GM18517 (cell line): ENCODE results near the gene SLC49A3.
"Not testable (repeated sequence)": the region's sequence is repeated elsewhere in the genome, so short reads cannot be mapped to it uniquely, and the experiment has no call there.

Experiments used
- ATAC-seq: cut with Tn5 transposase; IDR thresholded peaks from one replicate; pipeline ENCODE4 v1.9.1; 2021; ENCODE audit warnings: mild to moderate bottlenecking, moderate library complexity; ENCODE audit not compliant: unreplicated experiment

SLC49A3 gene

DNA sequence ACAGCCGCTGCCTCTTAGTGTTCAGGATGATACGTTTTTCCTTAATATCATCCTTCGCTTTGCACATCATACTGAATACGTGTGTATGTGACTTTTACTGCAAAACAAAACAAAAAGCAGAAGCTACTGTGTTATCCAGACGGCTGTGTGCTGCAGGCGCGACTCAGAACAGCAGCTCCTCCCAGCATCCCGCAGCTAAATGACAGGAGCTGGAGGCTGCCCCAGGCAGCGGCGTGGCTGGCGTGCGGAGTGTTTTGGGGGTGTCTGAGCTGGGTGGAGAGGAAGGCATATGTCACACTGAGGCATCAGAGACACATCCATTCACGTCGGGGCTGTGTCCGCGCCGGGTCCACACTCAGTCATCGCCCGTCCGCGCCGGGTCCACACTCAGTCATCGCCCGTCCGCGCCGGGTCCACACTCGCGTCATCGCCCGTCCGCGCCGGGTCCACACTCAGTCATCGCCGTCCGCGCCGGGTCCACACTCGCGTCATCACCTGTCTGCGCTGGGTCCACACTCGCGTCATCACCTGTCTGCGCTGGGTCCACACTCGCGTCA, 33.3 kb upstream of the SLC49A3 start:
- ATAC-seq = no peak

DNA sequence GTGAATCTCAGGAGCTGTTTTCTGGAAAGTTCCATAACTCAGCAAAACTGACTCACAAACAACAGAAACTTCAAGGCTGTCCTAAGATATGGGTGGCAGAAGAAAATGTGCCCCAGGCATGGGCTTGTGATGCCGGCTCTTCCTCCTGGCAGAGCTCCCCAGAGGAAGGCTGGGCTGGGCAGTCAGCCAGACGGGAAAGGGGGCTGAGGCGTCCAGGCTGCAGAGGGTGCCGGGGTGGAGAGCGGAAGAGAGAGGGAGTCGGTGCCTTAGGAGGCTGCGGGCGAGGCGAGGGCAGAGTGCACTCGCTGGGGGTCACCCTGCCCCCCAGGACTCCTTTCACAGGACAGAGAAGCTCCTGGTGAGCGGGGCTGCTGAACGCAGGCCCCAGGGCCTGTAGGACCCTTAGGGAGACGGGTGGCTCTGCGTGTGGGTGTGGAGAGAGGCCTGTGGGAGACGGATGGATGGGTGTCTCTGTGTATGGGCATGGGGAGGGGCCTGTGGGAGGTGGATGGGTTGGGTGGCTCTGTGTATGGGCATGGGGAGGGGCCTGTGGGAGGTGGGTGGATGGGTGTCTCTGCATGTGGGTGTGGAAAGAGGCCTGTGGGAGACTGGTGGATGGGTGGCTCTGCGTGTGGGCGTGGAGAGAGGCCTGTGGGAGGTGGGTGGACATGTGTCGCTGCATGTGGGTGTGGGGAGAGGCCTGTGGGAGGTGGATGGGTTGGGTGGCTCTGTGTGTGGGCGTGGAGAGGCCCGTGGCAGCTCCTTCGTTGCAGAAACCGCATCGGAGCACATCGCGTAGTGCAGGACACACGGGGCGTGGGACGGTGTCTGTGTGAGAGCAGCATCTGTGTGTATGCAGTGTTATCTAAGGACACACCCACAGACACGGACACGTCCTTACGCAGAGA, 32.6 kb upstream of the SLC49A3 start:
- no peak for ATAC-seq

DNA sequence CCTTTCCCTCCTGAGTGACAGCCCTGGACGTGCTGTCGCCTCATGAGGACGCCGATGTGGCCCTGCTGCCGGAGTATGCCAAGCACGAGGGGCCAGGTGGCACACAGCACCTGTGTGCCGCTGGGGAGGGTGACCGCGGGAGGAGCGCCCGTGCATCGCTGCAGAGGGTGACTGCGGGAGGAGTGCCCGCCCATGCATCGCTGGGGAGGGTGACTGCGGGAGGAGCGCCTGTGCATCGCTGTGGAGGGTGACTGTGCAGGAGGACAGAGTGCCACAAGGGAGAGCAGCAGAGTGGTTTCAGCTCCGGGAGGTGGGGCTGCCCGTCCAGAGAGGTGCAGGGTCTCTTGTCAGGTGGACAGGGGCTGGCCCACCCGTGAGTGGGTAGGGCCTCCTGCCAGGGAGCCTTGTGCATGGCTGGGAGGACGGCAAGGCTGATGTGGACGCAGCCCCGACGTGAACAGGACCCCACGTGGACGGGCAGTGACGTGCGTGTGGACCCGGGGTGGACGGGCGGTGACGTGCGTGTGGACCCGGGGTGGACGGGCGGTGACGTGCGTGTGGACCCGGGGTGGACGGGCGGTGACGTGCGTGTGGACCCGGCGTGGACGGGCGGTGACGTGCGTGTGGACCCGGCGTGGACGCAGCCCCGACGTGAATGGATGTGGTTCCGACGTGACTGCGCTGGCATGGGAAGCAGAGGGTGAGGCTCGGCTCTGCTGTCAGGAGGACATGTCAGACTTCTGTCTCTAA, 31.3 kb upstream of the SLC49A3 start:
- ATAC-seq = no peak

DNA sequence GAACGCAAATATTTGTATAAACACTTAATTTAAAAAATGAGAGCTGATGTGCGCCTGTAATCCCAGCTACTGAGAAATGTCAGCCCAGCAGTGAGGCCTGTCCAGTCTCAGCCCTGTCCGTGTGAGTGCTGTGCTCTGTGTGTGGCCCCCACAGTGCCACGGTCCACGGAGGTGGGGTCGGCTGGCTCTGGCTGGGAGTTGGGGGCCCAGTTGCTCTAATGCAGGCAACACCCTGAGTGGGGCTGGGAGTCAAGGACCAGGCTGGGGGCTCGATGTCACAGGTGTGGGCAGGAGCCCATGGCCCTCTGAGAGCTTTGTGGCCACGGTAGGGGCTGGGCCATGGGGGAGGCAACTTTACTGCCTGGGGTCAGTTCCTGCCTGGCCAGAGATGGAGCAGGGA, 29.5 kb upstream of the SLC49A3 start:
- ATAC-seq = no peak

DNA sequence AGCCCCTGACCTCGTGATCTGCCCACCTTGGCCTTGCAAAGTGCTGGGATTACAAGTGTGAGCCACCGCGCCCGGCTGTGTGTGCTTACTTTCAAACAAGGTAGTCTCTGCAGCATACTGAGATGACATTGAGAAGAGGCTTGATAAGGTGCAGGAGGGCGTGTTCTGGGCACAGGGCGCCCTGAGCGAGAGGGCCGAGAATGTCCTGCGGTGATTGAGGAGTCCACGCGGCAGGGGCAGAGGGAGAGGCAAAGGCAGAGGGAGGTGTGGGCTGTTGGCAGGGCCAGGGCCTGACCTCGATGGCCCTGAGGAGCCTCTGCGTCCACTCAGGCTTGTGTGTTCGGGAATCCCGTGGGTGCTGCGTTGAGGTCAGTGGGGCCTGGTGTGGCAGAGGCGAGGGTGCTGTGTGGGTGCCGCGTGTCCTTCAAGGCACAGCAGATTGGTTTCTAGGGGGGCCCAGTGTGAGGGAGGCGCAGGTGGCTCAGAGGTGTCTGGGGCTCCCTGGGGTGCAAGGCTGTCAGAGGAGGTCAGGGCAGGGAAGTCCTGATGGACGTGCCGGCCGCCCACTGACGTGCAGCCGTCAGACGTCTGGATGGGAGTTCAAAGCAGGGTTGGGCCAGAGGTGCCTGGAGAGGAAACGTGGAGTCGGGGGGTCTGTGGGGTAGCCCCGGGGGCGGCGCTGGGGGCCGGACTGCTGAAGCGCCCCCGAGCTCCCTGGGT, 28.8 kb upstream of the SLC49A3 start:
- no peak for ATAC-seq

DNA sequence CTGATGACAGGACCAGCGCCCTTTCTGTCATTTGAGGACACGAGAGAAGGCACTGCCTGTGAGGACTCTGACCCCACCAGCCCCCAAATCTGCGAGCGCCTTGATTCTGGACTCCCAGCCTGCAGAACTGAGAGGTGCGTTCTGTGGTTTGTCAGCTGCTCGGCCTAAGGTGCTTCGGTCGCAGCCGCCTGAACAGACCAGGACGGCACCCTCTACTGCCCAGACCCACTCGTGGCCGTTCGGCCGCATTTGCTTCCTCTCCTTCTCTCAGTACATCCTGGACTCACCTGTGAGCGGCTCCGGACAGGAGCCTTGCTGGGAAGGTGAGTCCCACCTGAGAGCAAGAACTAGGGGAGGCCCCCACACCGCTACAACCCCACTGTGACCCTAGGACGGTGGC, 25.1 kb upstream of the SLC49A3 start:
- ATAC-seq = no peak

DNA sequence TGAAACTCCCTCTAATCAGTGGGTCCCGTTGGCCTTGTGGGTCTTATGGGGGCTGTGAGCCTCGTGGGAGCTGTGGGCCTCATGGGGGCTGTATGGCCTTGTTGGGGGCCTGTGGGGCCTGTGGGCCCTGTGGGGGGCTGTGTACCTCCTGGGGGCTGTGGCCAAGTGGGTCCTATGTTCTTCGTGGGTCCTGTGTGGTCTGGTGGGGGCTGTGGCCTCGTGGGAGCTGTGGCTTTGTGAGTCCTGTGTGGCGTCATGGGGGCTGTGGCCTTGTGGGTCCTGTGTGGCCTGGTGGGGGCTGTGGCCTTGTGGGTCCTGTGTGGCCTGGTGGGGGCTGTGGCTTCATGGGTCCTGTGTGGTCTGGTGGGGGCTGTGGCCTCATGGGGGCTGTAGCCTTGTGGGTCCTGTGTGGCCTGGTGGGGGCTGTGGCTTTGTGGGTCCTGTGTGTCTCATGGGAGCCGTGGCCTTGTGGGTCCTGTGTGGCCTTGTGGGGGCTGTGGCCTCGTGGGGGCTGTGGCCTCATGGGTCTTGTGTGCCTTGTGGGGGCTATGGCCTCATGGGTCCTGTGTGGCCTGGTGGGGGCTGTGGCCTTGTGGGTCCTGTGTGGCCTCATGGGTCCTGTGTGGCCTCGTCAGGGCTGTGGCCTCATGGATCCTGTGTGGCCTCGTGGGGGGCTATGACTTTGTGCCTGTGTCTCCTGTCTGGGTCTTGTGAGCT, 24.1 kb upstream of the SLC49A3 start:
- ATAC-seq = no peak

DNA sequence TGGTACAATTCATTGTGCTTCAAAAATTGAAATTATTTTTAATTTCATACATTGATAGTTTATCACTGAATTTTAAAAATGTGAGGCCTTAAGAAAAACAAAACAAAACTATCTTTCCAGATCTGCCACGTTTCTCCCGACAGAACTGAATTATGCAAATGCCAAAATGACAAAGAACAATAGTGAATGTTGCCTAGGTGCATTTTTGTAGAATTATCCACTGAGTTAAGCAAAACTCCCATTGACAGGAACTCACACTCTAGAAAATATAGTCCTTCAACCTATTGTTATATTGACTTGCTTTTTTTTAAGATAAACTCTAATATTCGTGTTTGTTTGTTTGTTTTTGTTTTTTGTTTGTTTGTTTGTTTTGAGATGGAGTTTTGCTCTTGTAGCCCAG, 23.1 kb upstream of the SLC49A3 start:
- no peak for ATAC-seq

DNA sequence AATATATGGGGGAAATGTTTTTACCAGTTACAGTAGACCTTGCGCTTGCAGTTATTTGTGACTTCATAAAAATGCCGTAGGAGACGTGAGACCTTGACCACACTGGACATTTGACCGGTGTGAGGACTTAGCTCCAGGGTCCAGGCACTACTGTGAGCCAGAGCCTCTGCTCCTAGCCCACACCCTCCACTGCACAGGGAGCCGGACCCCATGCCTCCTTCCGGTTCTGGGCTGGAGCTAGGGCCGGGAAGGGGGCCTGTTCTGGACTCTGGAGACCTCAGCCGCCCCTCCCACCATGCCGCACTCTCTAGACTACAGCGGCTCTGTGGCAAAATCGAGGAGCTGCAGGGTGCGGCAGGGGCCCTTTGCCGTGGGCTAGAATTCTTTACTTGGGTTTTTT, 22.0 kb upstream of the SLC49A3 start:
- no peak for ATAC-seq

DNA sequence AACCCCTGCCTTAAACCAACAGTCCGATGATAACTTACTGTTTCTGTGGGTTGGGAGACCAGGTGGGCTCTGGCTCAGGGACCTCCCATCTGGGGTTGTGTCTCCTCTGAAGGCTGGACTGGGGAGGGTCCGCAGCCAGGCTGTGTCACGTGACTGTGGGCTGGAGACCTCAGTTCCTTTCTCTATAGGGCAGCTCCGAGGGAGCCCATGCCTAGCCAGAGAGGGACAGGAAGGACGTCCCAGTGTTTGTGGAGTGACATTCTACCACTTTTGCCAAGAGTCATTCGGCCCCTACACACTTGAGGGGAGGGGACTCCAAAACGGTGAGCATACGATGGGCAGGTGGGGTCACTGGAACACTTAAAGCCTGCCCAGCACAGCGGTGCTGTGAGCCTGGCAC, 21.2 kb upstream of the SLC49A3 start:
- ATAC-seq = no peak

DNA sequence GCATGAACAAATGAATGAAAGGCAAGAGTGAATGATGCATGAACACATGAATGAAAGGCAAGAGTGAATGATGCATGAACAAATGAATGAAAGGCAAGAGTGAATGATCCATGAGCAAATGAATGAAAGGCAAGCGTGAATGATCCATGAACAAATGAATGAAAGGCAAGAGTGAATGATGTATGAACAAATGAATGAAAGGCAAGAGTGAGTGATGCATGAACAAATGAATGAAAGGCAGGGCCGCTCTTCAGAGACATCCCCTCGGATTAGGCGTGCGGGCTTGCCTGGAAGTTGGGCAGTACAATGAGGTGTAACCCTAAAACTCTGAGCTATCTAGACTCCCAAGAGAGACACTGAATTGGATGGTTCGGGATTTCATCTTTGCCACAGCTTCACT, 20.4 kb upstream of the SLC49A3 start:
- no peak for ATAC-seq

DNA sequence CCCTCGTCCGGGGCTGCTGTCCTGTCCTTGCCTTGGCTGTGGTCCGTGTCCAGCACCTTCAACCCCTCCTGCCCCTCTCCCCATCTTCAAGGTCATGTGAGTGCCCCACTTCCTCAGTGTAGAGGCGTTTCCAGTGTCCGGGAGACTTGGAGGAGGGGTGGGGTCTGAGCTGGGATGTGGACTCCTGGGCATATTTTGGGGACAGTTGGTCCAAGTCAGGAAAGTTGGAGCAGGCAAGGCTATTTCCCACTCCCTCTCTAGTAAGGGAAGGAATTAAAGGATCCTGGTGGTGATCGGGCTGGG, 19.6 kb upstream of the SLC49A3 start:
- no peak for ATAC-seq

DNA sequence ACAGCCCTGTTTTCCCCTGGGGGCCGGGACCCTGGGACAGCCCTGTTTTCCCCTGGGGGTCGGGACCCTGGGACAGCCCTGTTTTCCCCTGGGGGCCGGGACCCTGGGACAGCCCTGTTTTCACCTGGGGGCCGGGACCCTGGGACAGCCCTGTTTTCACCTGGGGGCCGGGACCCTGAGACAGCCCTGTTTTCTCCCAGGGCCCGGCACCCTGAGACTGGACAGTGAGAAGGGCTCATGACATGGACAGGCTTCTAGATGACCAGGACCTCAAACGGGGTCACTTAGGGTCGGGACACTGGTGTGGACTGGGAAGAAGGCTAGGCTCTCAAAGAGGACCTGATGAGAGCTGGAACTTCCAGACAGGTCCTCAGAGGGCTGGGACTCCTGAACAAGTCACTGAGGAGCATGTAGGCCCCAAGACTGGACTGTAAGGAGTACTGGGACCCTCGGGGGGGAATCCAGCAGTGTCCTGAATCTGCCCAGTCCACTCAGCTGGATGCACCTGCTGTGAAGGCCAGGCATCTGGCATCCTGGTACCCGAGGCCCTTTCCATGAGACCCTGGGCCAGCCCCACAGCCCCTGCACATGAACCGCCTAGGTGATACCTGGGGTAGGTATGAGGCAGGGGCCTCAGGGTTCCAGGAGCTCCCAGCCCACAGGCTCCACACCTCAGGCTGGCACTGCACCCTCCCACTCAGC, 19.1 kb upstream of the SLC49A3 start:
- ATAC-seq = no peak

DNA sequence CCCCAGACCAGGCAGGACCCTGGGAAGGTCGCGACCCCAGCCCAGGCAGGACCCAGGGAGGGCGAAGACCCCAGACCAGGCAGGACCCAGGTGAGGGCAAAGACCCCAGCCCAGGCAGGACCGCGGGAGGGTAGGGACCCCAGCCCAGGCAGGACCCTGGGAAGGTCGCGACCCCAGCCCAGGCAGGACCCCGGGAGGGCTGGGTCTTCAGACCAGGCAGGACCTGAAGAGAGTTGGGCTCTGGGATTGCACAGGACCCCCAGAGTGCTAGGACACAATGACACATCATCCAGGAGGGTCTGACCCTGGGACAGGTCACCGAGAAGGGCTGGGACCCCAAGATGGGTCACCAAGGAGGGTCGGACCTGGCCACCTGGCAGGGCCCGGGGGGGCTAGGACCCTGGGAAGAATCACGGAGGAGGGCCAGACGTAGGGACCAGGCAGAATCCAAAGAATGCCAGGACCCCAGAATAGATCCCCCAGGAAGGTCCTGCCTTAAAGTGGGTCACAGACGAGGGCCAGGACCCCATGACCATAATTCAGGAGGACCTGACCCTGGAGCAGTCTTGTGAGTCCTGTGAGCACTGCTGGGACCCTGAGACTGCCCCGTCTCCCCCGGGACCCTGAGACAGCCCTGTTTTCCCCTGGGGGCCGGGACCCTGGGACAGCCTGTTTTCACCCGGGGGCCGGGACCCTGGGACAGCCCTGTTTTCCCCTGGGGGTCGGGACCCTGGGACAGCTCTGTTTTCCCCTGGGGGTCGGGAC, 18.1 kb upstream of the SLC49A3 start:
- no peak for ATAC-seq

DNA sequence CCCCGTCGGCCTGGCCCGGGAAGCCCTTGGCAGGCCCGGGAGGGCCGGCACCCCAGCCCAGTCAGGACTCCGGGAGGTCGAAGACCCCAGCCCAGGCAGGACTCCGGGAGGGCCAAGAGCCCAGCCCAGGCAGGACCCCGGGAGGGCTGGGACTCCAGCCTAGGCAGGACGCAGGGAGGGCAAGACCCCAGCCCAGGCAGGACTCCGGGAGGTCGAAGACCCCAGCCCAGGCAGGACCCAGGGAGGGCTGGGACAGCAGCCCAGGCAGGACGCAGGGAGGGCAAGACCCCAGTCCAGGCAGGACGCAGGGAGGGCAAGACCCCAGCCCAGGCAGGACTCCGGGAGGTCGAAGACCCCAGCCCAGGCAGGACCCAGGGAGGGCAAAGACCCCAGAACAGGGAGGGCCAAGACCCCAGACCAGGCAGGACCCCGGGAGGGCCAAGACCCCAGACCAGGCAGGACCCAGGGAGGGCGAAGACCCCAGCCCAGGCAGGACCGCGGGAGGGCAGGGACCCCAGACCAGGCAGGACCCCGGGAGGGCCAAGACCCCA, 17.2 kb upstream of the SLC49A3 start:
- not testable (repeated sequence) for ATAC-seq

DNA sequence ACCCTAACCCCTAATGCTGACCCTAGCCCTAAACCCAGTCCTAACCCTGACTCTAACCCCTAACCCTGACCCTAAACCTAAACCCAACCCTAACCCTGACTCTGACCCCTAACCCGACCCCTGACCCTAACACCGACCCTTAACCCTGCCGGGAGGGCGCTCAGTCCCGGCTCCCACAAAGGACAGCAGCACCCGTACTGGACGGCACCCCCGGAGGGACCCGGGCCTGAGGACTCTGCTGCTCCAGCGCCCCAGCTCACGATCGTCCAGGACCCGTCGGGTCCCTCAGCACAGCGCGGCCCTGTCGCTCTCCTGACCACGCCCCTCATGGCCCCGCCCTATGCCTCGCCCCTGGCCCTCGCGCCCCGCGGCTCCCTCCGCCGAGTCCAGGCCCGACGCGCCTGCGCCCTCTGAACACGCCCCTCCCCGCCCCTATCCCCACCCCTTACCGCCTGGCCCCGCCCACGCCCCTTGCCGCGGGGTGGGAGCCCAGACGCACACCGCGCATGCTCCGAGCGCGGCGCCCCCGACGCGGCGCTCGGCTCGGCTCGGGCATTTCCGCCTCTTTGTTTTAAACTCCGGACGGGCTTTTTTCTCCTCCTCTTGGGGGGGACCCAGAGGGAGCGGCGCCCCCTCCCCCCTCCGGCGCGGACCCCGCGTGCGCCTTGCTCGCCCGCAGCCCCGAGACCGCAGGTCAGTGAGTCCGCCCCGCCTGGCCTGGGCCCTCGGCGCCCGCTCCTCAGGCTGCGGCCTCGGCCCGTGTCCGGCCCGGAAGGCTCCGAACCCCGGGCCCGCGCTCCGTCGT, 16.5 kb upstream of the SLC49A3 start, which contains the start of gene PCGF3:
Gene PCGF3 (plus strand): TSS at position 555 of the 805 bp plus-strand sequence. CDS start 27,849 bp downstream, outside the sequence.
- peak; percentile 82 for ATAC-seq

DNA sequence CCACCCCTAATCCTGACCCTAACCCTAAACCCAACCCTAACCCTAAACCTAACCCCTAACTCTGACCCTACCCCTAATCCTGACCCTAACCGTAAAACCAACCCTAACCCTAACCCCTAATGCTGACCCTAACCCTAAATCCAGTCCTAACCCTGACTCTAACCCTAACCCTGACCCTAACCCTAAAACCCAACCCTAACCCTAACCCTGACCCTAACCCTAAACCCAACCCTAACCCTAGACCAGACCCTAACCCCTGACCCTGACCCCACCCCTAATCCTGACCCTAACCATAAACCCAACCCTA, 16.0 kb upstream of the SLC49A3 start:
- ATAC-seq = no peak

DNA sequence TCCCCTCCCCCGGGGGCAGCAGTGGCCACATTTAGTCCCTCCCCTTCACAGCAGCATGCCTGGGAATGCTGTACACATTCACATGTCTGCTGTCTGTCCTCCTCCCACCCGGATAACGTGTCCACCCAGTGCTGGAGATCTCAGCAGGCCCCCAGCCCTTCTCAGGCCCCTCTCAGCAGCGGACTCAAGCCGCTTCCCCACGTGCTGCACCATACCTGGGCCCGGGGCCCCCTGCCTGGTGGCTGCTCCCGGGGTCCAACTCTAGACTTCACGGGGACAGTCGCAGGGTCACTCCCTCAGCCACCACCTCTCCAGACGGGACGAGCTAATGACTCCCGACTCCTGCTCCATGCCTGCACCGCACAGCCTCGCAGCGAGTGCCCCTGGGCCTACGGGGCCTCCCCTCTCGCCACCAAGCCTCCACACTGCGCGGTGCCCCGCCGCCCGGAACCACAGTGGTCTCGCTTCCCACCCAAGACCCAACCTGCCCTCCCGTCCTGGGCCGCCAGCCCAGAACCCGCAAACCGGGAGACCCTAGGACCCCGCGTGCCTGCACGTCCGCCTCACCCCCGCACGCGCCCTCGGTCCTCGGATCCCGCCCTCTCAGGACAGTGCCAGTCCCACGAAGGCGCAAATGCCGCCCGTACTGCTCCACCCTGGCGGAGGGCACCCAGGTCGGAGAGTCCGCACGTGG, 15.4 kb upstream of the SLC49A3 start:
- ATAC-seq = no peak
